Smooth muscle cell of the coronary artery (primary cell): ENCODE measurements around the gene MGARP. TPM values are rescaled to one million over a fixed set of nuclear protein-coding genes. Genes with fewer than 3 reads are reported as not detected.

Experiments
- total RNA-seq: library from RNA; depleted of rRNA; stranded (reverse); fragments of >200 nt; gene quantifications from 2 replicates; pipeline ENCODE4 v1.2.3, GENCODE V29; 2014; ENCODE audit warnings: low replicate concordance

Gene MGARP
- 4.9 and 90.6 TPM in 2 replicates for total RNA-seq

DNA sequence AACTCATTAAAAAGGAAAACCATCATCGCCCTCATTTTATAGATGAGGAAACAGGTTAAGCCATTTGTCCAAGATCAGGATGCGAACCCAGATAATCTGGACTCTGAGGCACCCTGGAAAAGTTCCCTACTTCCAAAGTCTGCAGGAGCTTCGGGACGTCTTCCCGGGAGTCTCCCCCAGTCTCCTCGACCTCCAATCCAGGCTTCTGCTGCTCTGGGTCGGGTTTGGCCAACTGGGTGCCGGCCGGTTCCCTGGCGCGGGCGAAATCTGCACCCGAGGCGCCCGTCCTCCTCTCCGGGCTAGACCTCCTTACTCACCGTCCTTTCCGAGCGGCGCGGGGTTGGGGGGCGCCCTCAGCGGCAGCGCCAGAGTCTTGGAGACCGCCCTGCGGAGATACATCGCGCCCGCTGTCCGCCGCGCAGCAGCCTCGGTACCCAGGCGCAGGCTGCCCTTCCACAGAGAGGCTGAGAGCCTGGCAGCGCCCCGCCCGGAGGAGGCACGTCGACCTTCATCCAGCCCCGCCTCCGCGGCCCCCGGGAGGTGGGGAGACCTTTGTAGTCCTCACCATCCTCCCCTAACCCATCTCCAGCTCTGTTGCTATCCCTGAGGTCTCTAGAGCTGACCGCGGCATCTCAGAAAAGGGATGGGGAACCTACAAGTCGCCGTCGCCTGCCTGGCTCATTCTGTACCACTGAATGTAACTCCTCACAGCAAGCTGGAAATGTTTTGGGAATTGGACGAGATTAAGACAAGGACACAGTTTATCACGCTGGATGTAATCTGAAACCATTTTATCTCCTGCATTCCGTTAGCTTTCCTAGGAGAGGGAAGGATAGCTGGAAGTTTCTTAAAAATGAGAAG lies at the start of gene MGARP:
Gene MGARP (minus strand): TSS at position 466 of the 861 bp plus-strand sequence. CDS start 67 bp downstream, at position 399.

DNA sequence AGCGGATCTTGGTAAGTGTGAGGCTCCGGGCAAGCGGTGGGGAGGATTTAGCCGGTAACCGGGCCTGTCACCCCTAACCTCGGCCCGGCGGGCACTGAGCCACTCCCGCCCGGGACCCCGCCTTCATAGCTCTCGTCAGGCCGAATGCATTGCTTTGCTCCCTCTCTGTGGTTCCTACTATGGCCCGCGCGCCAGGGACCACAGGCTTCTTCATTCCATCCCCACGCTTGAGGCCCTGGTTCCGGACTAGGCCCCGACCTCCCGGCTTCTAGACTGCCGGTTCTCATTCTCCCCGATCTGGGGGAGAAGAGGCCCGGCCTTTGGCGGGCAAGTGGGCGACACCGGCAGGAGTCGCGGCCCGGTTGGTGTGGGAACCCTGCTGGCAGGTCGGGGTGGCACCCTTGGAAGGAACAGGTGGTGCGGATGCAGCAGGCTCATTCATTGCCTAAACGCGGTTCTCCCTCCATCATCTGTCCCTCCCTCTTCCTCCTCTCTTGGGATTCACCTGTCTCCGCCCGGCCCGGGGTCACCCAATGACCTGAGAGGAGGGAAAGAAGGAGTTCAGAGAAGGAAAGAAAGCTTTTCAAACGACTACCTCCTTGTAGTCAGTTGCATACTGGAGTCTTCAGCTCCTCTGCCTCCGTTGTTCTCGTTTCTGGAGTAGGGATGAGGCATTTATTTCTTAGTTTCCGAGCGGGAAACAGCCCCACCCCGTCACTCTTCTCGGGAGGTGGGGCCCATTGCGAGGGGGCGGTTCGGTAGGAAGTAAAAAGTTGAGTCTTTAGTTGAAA lies 22.0 kb upstream of the MGARP start, which contains the start of gene NDUFC1:
Gene NDUFC1 (minus strand): TSS at position 657 of the 791 bp plus-strand sequence. CDS start 6,679 bp downstream, outside the sequence.

DNA sequence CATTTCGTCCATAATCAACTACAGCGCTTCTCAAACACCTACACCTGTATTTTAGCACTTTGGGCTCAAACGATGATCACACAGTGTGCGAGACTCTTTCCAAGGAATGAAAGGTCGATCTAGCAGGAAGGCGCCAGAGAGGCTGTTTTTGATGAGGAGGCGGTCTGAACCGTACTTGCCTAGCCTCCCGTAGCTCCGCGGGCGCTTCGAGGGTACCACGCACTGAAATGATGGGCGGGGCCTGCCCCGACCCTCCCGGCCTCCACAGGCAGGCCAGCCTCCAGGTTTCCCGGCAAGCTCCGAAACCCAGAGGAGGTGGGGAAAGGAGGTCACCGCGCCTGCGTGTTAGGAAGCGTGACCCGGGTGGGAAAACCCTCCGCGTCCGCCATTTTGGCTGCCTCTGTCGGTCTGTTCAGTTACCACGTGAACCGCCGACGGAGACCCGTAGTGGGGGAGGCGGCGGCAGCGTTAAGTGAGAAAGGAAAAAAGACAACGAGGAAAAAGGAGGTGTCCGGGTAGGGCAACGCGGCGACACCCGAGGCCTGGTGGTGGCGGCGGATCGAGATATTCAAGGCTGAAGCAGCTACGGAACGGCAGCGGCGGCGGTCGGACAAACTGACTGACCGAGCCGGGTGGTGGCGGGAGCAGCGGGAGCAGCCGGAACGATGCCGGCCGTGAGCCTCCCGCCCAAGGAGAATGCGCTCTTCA lies 21.2 kb upstream of the MGARP start, which contains the start of gene NAA15:
Gene NAA15 (plus strand): TSS at position 393 of the 708 bp plus-strand sequence. CDS start 273 bp downstream, at position 666.

Other genes with a start within 250 kb of the MGARP start
- 32.8 and 50.5 TPM in 2 replicates for gene ELF2, start 103.0 kb downstream of the MGARP start, total RNA-seq
- 14.2 and 21.9 TPM in 2 replicates for gene NAA15, start 21.3 kb upstream of the MGARP start, total RNA-seq
- gene NDUFC1, start 22.3 kb upstream of the MGARP start, total RNA-seq, result 31.2 and 77.0 TPM in 2 replicates
- 11.7 and 14.7 TPM in 2 replicates for gene RAB33B, start 173.9 kb upstream of the MGARP start, total RNA-seq